Smooth muscle cell (in vitro differentiated cells): ENCODE data around the gene PTGES. TPM values are rescaled to one million over a fixed set of nuclear protein-coding genes. Genes with fewer than 3 reads are reported as not detected.

ENCODE experiments used
- DNase-seq: peaks from one replicate; lab custom pipeline; 2025; ENCODE audit not compliant: unreplicated experiment; lab: John Stamatoyannopoulos, UW
- H2AFZ ChIP-seq: fragments of 200-600 bp; sonication (generic); 2 replicates; pipeline ENCODE4 v1.6.0; 2016; ENCODE audit warnings: antibody characterized with exemption, low read depth, mild to moderate bottlenecking
- H3F3A ChIP-seq: fragments of 200-600 bp; sonication (generic); 2 replicates; pipeline ENCODE4 v1.6.0; 2017; ENCODE audit warnings: antibody characterized with exemption, low read depth
- H3K27ac ChIP-seq: fragments of 200-600 bp; sonication (generic); 2 replicates; pipeline ENCODE4 v1.5.1; 2016; ENCODE audit warnings: low read depth, mild to moderate bottlenecking
- H3K27me3 ChIP-seq: fragments of 200-600 bp; sonication (generic); 2 replicates; pipeline ENCODE4 v1.6.1; 2016; ENCODE audit warnings: low read depth, mild to moderate bottlenecking
- H3K36me3 ChIP-seq: fragments of 200-600 bp; sonication (generic); 2 replicates; pipeline ENCODE4 v1.5.1; 2016; ENCODE audit warnings: low read depth
- H3K4me1 ChIP-seq: fragments of 200-600 bp; sonication (generic); 2 replicates; pipeline ENCODE4 v1.5.1; 2016; ENCODE audit warnings: low read depth
- H3K4me2 ChIP-seq: fragments of 200-600 bp; sonication (generic); 2 replicates; pipeline ENCODE4 v1.6.0; 2016; ENCODE audit warnings: mild to moderate bottlenecking
- H3K4me3 ChIP-seq: fragments of 200-600 bp; sonication (generic); 2 replicates; pipeline ENCODE4 v1.5.1; 2016; ENCODE audit warnings: mild to moderate bottlenecking
- H3K79me2 ChIP-seq: fragments of 200-600 bp; sonication (generic); 2 replicates; pipeline ENCODE4 v1.6.0; 2016; ENCODE audit warnings: low read depth, mild to moderate bottlenecking
- H3K9ac ChIP-seq: fragments of 200-600 bp; sonication (generic); 2 replicates; pipeline ENCODE4 v1.6.0; 2016; ENCODE audit warnings: low read depth
- H3K9me3 ChIP-seq: fragments of 200-600 bp; sonication (generic); replicated peaks from 2 replicates; pipeline ENCODE4 v1.5.1; 2016; ENCODE audit warnings: low read depth
- H4K20me1 ChIP-seq: fragments of 200-600 bp; sonication (generic); 2 replicates; pipeline ENCODE4 v1.6.0; 2016; ENCODE audit warnings: low read depth
- WGBS: methylation state at CpG from one replicate; pipeline ENCODE4 v1.1.7; 2016; ENCODE audit warnings: low lambda C conversion rate; 5-methylcytosine and 5-hydroxymethylcytosine counted together
- polyA plus RNA-seq: library from polyadenylated mRNA; unstranded; fragments of >200 nt; fragmentation: Nextera tagmentation; extraction: Ambion mirVana; gene quantifications from 2 replicates; pipeline ENCODE4 v1.2.1, GENCODE V29; 2016
- total RNA-seq: library from RNA; depleted of rRNA; stranded (reverse); fragments of >200 nt; gene quantifications from 2 replicates; pipeline ENCODE4 v1.2.3, GENCODE V29; 2014
- TF ChIP-seq, protein P1 (sequence below): fragments of 200-600 bp; sonication (generic); IDR thresholded peaks from 2 replicates; pipeline ENCODE4 v1.5.1; 2017; ENCODE audit warnings: borderline replicate concordance, mild to moderate bottlenecking, antibody characterized with exemption; ENCODE audit not compliant: insufficient read depth, poor library complexity, severe bottlenecking

Gene PTGES
- total and polyA plus RNA-seq, 2 experiments from 2014 or later, result 49.5 to 69.6 TPM

DNA sequence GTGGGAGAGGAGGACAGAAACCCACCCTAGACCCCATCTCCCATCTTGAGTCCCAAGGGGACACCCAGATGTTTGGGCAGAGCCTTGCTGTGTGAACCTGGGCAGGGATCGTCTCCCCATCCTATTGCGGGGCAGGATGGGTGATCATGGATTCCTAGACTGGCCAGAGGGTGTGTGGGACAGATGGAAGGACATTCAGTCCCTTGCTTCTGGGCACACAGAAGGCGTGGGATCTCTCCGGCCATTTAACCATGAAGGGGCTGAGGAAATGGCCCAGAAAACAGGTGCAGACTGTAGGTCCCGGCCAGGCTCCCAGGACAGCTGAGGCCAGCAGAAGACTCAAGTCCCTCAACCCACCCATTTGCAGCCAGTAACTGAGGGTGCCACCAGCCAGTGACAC, 29.9 kb downstream of the PTGES start:
- no peaks in the 10 kb centered on the region for H3F3A ChIP-seq
- peaks cover 8% of the 10 kb centered on the region for H4K20me1 ChIP-seq
- H3K4me1 ChIP-seq, result peaks cover 8% of the 10 kb centered on the region
- DNase-seq, result no peak
- no peak overlapping the region for H3K27ac ChIP-seq
- no peaks in the 10 kb centered on the region for H3K36me3 ChIP-seq
- H3K9me3 ChIP-seq, result no peaks in the 10 kb centered on the region
- no peak overlapping the region for H2AFZ ChIP-seq
- 96% methylated on average over 5 of the region's 5 CpGs for WGBS
- TF ChIP-seq, protein P1, sequence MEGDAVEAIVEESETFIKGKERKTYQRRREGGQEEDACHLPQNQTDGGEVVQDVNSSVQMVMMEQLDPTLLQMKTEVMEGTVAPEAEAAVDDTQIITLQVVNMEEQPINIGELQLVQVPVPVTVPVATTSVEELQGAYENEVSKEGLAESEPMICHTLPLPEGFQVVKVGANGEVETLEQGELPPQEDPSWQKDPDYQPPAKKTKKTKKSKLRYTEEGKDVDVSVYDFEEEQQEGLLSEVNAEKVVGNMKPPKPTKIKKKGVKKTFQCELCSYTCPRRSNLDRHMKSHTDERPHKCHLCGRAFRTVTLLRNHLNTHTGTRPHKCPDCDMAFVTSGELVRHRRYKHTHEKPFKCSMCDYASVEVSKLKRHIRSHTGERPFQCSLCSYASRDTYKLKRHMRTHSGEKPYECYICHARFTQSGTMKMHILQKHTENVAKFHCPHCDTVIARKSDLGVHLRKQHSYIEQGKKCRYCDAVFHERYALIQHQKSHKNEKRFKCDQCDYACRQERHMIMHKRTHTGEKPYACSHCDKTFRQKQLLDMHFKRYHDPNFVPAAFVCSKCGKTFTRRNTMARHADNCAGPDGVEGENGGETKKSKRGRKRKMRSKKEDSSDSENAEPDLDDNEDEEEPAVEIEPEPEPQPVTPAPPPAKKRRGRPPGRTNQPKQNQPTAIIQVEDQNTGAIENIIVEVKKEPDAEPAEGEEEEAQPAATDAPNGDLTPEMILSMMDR, result no peak
- no peak overlapping the region for H3K4me3 ChIP-seq
- no peaks in the 10 kb centered on the region for H3K79me2 ChIP-seq
- H3K9ac ChIP-seq, result no peak overlapping the region
- H3K4me2 ChIP-seq, result no peak overlapping the region
- no peaks in the 10 kb centered on the region for H3K27me3 ChIP-seq

- no peaks in the 10 kb centered on the region for H3K27me3 ChIP-seq
- H3K4me1 ChIP-seq, result no peaks in the 10 kb centered on the region
- WGBS, result 88% methylated on average over 25 of the region's 25 CpGs
- peaks cover 8% of the 10 kb centered on the region for H4K20me1 ChIP-seq
- no peak for DNase-seq
- no peaks in the 10 kb centered on the region for H3F3A ChIP-seq
- TF ChIP-seq, protein P1, result no peak
- H3K9me3 ChIP-seq, result no peaks in the 10 kb centered on the region
- H2AFZ ChIP-seq, result no peak overlapping the region
- no peak overlapping the region for H3K4me2 ChIP-seq
- H3K4me3 ChIP-seq, result no peak overlapping the region
- peaks cover 4% of the 10 kb centered on the region for H3K79me2 ChIP-seq
- no peak overlapping the region for H3K9ac ChIP-seq
- no peaks in the 10 kb centered on the region for H3K36me3 ChIP-seq
- no peak overlapping the region for H3K27ac ChIP-seq
These were observed 31.8 kb downstream of the PTGES start for GRCh38 chr9:129720865-129721545.

DNA sequence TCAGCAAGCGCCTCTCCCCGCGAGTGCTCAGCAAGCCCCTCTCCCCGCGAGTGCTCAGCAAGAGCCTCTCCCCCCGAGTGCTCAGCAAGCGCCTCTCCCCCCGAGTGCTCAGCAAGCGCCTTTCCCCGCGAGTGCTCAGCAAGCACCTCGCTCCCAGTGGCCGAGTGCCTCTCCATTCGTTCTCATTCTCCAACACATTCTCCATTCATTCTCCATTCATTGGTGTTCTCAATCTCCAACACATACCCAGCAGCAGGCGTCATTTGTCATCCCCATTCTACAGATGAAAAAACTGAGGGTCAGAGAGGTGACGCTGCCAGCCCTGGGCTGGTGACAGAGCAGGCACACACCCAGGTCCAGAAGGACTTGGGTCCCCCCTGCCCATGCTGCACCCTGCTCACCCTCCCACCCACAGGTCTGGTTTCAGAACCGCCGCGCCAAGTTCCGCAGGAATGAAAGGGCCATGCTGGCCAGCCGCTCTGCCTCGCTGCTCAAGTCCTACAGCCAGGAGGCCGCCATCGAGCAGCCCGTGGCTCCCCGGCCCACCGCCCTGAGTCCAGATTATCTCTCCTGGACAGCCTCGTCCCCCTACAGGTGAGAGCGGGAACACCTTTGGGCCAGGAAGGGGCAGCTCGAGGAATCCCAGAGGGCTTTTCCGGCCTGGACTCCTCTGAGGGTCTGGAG, 32.5 kb downstream of the PTGES start:
- no peaks in the 10 kb centered on the region for H3K4me1 ChIP-seq
- H3F3A ChIP-seq, result no peaks in the 10 kb centered on the region
- H3K36me3 ChIP-seq, result no peaks in the 10 kb centered on the region
- H4K20me1 ChIP-seq, result peaks cover 8% of the 10 kb centered on the region
- no peak overlapping the region for H3K27ac ChIP-seq
- H3K4me2 ChIP-seq, result no peak overlapping the region
- DNase-seq, result no peak
- peaks cover 4% of the 10 kb centered on the region for H3K79me2 ChIP-seq
- TF ChIP-seq, protein P1, result peak; percentile 30
- no peak overlapping the region for H3K4me3 ChIP-seq
- WGBS, result 93% methylated on average over 31 of the region's 31 CpGs
- no peaks in the 10 kb centered on the region for H3K9me3 ChIP-seq
- H3K9ac ChIP-seq, result no peak overlapping the region
- no peaks in the 10 kb centered on the region for H3K27me3 ChIP-seq
- no peak overlapping the region for H2AFZ ChIP-seq
